Ascending aorta (tissue), 2 donors: ENCODE data around the gene MAPK8IP3. TPM values are rescaled to one million over a fixed set of nuclear protein-coding genes. Genes with fewer than 3 reads are reported as not detected.

Experiments used
- DNase-seq, 2 donors: peaks; one replicate each; pipeline ENCODE4 v3.0.0-alpha.2; 2019; ENCODE audit warnings: low spot score in 2 of 2
- H3K27ac ChIP-seq, 2 donors: fragments of 200-600 bp; sonication (generic); one replicate each; pipeline ENCODE4 v1.5.1; 2016 to 2017; ENCODE audit warnings: mild to moderate bottlenecking in 1 of 2
- H3K27me3 ChIP-seq: fragments of 200-600 bp; sonication (generic); one replicate; pipeline ENCODE4 v1.5.1; 2017
- H3K36me3 ChIP-seq, 2 donors: fragments of 200-600 bp; sonication (generic); one replicate each; pipeline ENCODE4 v1.5.1; 2016
- H3K4me1 ChIP-seq, 2 donors: fragments of 200-600 bp; sonication (generic); one replicate each; pipeline ENCODE4 v1.5.1; 2016 to 2017; ENCODE audit warnings: mild to moderate bottlenecking in 1 of 2
- H3K4me3 ChIP-seq, 2 donors: fragments of 200-600 bp; sonication (generic); one replicate each; pipeline ENCODE4 v1.5.1; 2016 to 2017; ENCODE audit warnings: mild to moderate bottlenecking in 1 of 2
- H3K9me3 ChIP-seq, 2 donors: fragments of 200-600 bp; sonication (generic); one replicate each; pipeline ENCODE4 v1.5.1; 2016
- intact Hi-C: fragments of 100-400 bp; cut with DNase I; formaldehyde crosslinking; loops from one replicate; pipeline ENCODE4 v1.15.1; 2023
- total RNA-seq: library from RNA; depleted of rRNA; stranded (reverse); fragments of >200 nt; gene quantifications from one replicate; pipeline ENCODE4 v1.1.0, GENCODE V29; 2016
- TF ChIP-seq, protein P1 (sequence below), 3 experiments: fragments of 200-600 bp in 2 of 3; fragments of 450-650 bp in 1 of 3; sonication (generic) in 2 of 3; IDR thresholded peaks; one replicate each; pipeline ENCODE4 v1.5.1; 2016 to 2019; ENCODE audit warnings: antibody characterized with exemption in 3 of 3, mild to moderate bottlenecking in 1 of 3, moderate library complexity in 1 of 3

MAPK8IP3 gene
- total RNA-seq, 1 donor from 2014 or later = 57.4 TPM

DNA sequence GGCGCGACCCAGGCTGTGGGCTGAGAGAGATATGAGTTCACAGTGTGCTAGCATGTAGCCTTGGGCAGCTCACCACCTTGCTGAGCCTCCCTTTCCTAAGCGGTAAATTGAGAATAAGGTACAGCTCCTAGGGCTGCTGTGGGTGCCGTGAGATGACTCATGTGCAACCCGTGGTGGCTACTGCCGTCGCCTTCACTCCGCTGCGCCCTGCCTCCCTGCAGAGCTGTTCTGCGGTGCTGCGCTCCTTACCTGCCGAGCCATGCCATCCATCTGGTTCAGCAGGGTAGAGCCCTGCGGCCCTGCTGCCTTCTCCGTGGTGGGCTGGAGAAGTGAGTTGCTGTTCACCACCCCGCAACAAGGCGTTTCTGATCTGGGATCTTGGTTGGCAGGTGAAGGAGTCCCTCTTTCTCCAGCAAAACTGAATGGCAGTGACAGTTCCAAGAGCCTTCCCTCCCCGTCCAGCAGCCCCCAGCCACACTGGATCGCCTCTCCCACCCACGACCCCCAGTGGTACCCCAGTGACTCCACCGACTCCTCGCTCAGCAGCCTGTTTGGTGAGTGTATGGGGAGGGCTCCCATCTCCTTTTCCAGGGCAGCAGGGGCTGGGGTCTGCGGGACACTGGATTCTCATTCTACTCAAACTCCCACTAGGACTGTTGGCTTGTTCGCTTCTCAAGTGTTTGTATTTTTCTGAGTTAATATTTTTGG, 37.2 kb upstream of the MAPK8IP3 start:
- intact Hi-C loops = no loop called here
- Histone ChIP-seq H3K36me3 (peaks cover 89 to 90% of the 10 kb centered on the region in 2 donors), H3K4me3 (no peak overlapping the region), H3K27me3 (no peaks in the 10 kb centered on the region), H3K4me1 (no peaks in the 10 kb centered on the region), H3K27ac (no peak overlapping the region), H3K9me3 (no peaks in the 10 kb centered on the region)
- TF ChIP-seq, protein P1, sequence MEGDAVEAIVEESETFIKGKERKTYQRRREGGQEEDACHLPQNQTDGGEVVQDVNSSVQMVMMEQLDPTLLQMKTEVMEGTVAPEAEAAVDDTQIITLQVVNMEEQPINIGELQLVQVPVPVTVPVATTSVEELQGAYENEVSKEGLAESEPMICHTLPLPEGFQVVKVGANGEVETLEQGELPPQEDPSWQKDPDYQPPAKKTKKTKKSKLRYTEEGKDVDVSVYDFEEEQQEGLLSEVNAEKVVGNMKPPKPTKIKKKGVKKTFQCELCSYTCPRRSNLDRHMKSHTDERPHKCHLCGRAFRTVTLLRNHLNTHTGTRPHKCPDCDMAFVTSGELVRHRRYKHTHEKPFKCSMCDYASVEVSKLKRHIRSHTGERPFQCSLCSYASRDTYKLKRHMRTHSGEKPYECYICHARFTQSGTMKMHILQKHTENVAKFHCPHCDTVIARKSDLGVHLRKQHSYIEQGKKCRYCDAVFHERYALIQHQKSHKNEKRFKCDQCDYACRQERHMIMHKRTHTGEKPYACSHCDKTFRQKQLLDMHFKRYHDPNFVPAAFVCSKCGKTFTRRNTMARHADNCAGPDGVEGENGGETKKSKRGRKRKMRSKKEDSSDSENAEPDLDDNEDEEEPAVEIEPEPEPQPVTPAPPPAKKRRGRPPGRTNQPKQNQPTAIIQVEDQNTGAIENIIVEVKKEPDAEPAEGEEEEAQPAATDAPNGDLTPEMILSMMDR (IDR thresholded peaks at IDR 0.05) = no peak
- DNase-seq = no peak

DNA sequence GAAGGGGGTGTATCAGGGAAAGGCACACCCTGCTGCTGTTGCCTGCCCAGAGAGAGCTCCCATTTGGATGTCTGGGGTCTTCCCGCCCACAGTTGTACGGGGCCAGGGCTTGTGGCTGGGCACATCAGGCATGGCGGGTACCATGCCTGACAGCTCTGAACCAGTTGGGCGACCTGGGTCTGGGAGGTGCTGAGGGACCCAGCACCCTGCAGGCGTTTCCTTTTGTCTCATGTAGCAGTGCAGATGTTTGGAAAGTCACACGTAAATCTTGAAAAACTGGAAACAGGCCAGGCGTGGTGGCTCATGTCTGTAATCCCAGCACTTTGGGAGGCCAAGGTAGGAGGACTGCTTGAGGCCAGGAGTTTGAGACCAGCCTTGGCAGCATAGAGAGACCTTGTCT, 36.3 kb upstream of the MAPK8IP3 start:
- Histone ChIP-seq H3K9me3 (no peaks in the 10 kb centered on the region), H3K27ac (no peak overlapping the region), H3K36me3 (peaks cover 89 to 93% of the 10 kb centered on the region in 2 donors), H3K27me3 (no peaks in the 10 kb centered on the region), H3K4me3 (no peak overlapping the region), H3K4me1 (no peaks in the 10 kb centered on the region)
- no peak for DNase-seq
- intact Hi-C loops = no loop called here
- TF ChIP-seq, protein P1 (IDR thresholded peaks at IDR 0.05) = no peak

DNA sequence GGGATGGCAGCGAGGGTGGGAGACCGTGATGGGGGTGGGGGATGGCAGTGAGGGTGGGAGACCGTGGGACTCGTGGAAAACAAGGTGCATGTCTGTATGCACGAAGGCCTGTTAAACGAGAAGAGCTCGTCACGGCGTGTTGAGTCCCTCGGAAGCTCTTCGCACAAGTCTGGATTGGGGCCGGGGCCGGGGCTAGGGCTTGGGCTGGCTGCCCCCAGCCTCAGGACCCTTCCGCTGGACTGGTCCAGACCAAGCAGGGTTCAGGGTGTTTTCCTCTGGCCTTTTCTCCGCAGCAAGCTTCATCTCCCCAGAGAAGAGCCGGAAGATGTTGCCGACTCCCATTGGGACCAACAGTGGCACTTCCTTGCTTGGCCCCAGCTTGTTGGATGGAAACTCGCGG, 35.6 kb upstream of the MAPK8IP3 start:
- H3K4me3 ChIP-seq = no peak overlapping the region
- H3K4me1 ChIP-seq = no peaks in the 10 kb centered on the region
- peaks cover 86 to 93% of the 10 kb centered on the region in 2 donors for H3K36me3 ChIP-seq
- H3K27me3 ChIP-seq = no peaks in the 10 kb centered on the region
- no peaks in the 10 kb centered on the region for H3K9me3 ChIP-seq
- intact Hi-C loops = no loop called here
- H3K27ac ChIP-seq = no peak overlapping the region
- TF ChIP-seq, protein P1 (IDR thresholded peaks at IDR 0.05) = no peak
- DNase-seq = no peak

DNA sequence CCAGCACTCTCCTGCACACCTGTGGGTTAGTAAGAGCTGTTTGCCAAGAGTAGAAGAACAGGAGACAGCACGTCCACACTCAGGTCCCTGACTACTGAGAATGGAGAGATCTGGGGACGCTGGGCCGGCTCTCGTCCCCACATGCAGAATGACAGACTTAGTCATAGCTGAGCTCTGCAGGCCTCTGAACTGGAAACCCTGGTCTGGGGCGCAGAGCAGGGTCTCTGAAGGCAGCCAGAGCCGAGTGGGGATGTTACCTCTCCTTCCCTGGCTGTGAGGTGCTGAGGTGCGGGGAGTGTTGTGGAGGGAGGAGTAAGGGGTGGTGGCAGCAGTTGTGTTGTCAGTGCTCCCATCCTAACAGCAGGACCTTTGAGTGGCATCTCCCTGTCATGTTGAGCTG, 35.1 kb upstream of the MAPK8IP3 start:
- H3K36me3 ChIP-seq = peaks cover 81 to 92% of the 10 kb centered on the region in 2 donors
- no peak overlapping the region for H3K27ac ChIP-seq
- intact Hi-C loops = no loop called here
- TF ChIP-seq, protein P1 (IDR thresholded peaks at IDR 0.05) = no peak
- no peaks in the 10 kb centered on the region for H3K9me3 ChIP-seq
- no peaks in the 10 kb centered on the region for H3K4me1 ChIP-seq
- no peak overlapping the region for H3K4me3 ChIP-seq
- DNase-seq = no peak
- H3K27me3 ChIP-seq = no peaks in the 10 kb centered on the region

DNA sequence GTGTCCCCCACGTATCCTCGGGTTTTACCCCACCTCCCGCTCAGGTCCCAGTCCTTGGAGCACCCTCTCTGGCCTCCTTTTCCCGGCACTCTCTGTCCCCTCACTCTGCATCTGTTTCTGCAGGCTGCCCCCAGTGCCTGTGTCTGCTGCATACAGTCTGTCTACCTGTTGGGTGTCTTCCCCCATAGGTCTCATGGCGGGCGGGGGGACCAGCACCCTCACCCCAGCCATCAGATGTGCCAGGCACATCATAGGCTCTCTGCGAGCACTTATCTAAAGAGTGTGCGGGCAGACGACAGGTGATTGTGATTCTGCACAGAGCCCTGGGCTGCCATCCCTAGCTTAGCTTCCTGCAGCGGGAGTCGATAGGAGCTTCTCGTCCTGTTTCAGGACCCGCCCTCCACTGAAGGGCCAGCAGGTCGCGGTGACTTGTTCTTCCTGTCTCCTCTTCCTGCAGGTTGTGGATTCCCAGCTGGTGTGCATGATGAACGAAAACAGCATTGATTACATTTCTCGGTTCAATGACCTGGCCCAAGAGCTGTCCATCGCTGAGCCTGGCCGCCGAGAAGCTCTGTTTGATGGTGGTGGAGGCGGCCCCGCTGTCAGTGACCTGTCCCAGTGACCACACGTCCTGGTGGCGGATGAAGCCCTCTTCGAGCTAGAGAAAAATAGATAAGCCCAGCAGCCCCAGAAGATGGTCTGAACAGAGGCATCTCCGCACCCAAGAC, 32.4 kb upstream of the MAPK8IP3 start:
- TF ChIP-seq, protein P1 (IDR thresholded peaks at IDR 0.05) = no peak
- Histone ChIP-seq H3K36me3 (peaks cover 54 to 67% of the 10 kb centered on the region in 2 donors), H3K9me3 (no peaks in the 10 kb centered on the region), H3K27me3 (no peaks in the 10 kb centered on the region), H3K4me1 (peaks cover 0 to 2% of the 10 kb centered on the region in 2 donors), H3K27ac (no peak overlapping the region), H3K4me3 (no peak overlapping the region)
- no peak for DNase-seq
- intact Hi-C loops = no loop called here
